Adrenal gland (tissue), 12 donors: Measurements from ENCODE around the gene MGARP. TPM values are rescaled to one million over a fixed set of nuclear protein-coding genes. Genes with fewer than 3 reads are reported as not detected.

Experiments used
- DNase-seq, 7 donors: peaks; one replicate each; pipeline ENCODE4 v3.0.0-alpha.2; 2019 to 2020
- H3K27ac ChIP-seq, 5 donors: fragments of 200-600 bp; sonication (generic) in 4 of 5; 1 replicate in 3 of 5; 2 replicates in 2 of 5; pipeline versions ENCODE4 v1.5.1 to v1.8.0; 2016 to 2020; ENCODE audit warnings: mild to moderate bottlenecking in 1 of 5
- H3K27me3 ChIP-seq: fragments of 200-600 bp; 2 replicates; pipeline ENCODE4 v1.8.0; 2021
- H3K36me3 ChIP-seq, 2 donors: fragments of 200-600 bp; replicated peaks in 1 of 2; 1 replicate in 1 of 2; 2 replicates in 1 of 2; pipeline versions ENCODE4 v1.5.1 to v1.8.0; 2018 to 2022
- H3K4me1 ChIP-seq, 2 donors: fragments of 200-600 bp; replicated peaks in 1 of 2; 1 replicate in 1 of 2; 2 replicates in 1 of 2; pipeline versions ENCODE4 v1.5.1 to v1.8.0; 2018 to 2021
- H3K4me3 ChIP-seq, 4 donors: fragments of 200-600 bp; sonication (generic) in 3 of 4; one replicate each; pipeline ENCODE4 v1.5.1; 2016 to 2018
- H3K9me3 ChIP-seq, 3 donors: fragments of 200-600 bp; sonication (generic) in 1 of 3; replicated peaks in 1 of 3; 1 replicate in 2 of 3; 2 replicates in 1 of 3; pipeline versions ENCODE4 v1.5.1 to v1.8.0; 2016 to 2021
- POLR2A ChIP-seq, 2 donors: fragments of 450-650 bp; IDR thresholded peaks; one replicate each; pipeline ENCODE4 v1.6.1; 2017; ENCODE audit warnings: antibody characterized with exemption in 2 of 2, mild to moderate bottlenecking in 2 of 2, moderate library complexity in 1 of 2
- WGBS, 4 donors: extraction: QIAGEN DNeasy Blood & Tissue Kit in 2 of 4; methylation state at CpG; one replicate each; pipeline versions ENCODE4 v1.1.5 to v1.1.7; 2013 to 2017; 5-methylcytosine and 5-hydroxymethylcytosine counted together
- intact Hi-C, 2 donors: fragments of 100-400 bp; cut with DNase I; formaldehyde crosslinking; loops; one replicate each; pipeline versions ENCODE4 v1.14.1 to v1.15.0; 2022 to 2023
- polyA plus RNA-seq, 3 donors: library from polyadenylated mRNA; stranded (reverse); fragments of 200-250 nt in 2 of 3; fragments of 350-450 nt in 1 of 3; fragmentation: Illumina TruSeq in 1 of 3; extraction: RNeasy Lipid Tissue Mini Kit (QIAGEN cat#74804) in 1 of 3; gene quantifications; one replicate each; pipeline ENCODE4 v1.2.3, GENCODE V29; 2013 to 2014
- total RNA-seq, 9 donors: library from RNA; depleted of rRNA in 4 of 9; stranded (reverse); fragments of >200 nt in 4 of 9; fragments of 120-200 nt in 1 of 9; fragmentation: NEBNext Ultra II Directional in 1 of 9; extraction: Animal tissue kit (Norgen Biotek cat#: 25700) in 1 of 9; gene quantifications; one replicate each; pipeline versions ENCODE4 v1.1.0 to v1.2.4, GENCODE V29; 2013 to 2023
- TF ChIP-seq, protein P1 (sequence below), 6 experiments: fragments of 450-650 bp in 4 of 6; fragments of 200-600 bp in 2 of 6; sonication (generic) in 1 of 6; IDR thresholded peaks; 1 replicate in 5 of 6; 2 replicates in 1 of 6; pipeline versions ENCODE4 v1.5.1 to v1.8.0; 2016 to 2021; ENCODE audit warnings: antibody characterized with exemption in 6 of 6, mild to moderate bottlenecking in 2 of 6, moderate library complexity in 1 of 6
- donor health status: healthy with polysubstance abuse.
- donor health status: Bipolar disorder and iron deficiency.
- donor health status: DM: yes; HTN: yes; CAD: no.
- donor health status: DM: no; HTN: no; CAD: no.
- donor health status: DM: no; HTN: no; CAD: no.
- donor health status: DM: yes; HTN: yes; CAD: no.

Gene MGARP
- total and polyA plus RNA-seq, 12 donors = 79.2 to 548 (median 238) TPM

DNA sequence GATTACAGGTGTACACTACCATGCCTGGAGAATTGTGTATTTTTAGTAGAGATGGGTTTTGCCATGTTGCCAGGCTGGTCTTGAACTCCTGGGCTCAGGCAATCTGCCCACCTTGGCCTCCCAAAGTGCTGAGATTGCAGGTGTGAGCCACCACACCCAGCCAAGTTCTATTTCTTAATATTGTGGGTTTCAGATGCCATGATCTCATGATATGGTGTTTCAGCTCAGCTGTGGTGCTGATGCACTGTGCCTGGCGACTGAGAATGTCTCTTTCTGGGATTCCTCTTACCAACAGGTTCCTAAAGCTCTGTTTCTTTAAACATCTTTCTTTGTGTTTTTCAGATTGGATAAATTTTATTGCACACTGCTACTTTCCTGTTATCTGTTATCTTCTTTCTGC is 39.5 kb upstream of the MGARP start:
- TF ChIP-seq POLR2A (IDR thresholded peaks at IDR 0.05) = no peak
- TF ChIP-seq, protein P1, sequence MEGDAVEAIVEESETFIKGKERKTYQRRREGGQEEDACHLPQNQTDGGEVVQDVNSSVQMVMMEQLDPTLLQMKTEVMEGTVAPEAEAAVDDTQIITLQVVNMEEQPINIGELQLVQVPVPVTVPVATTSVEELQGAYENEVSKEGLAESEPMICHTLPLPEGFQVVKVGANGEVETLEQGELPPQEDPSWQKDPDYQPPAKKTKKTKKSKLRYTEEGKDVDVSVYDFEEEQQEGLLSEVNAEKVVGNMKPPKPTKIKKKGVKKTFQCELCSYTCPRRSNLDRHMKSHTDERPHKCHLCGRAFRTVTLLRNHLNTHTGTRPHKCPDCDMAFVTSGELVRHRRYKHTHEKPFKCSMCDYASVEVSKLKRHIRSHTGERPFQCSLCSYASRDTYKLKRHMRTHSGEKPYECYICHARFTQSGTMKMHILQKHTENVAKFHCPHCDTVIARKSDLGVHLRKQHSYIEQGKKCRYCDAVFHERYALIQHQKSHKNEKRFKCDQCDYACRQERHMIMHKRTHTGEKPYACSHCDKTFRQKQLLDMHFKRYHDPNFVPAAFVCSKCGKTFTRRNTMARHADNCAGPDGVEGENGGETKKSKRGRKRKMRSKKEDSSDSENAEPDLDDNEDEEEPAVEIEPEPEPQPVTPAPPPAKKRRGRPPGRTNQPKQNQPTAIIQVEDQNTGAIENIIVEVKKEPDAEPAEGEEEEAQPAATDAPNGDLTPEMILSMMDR (IDR thresholded peaks at IDR 0.05) = no peak
- WGBS, 4 donors = 75 to 90% (median 82%) methylated on average over 1 of the region's 1 CpG
- Histone ChIP-seq H3K4me3 (no peak overlapping the region), H3K4me1 (peaks cover 14 to 36% of the 10 kb centered on the region in 2 donors), H3K27ac (no peak overlapping the region), H3K9me3 (no peaks in the 10 kb centered on the region), H3K27me3 (no peaks in the 10 kb centered on the region), H3K36me3 (no peaks in the 10 kb centered on the region)
- intact Hi-C loops = no loop called here
- DNase-seq = no peak

DNA sequence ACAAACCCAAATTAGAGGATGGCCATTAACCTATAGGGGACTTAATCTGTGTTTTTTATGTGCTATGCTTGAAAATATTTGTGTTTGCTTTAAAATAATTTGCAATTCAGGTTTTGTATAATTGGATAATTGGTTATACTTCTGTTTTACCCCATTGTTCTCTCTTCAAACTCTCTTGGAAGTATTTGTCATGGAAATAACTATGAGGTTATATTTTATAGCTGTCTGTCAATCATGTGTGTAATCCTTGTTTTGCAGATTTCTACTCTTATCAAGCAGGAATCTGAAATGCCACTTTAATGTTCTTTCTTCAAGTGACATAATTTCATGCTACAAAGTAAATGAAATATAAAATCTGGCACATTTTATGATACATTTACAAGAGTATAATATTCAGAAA is 37.6 kb upstream of the MGARP start:
- H3K4me1 ChIP-seq = peaks cover 10 to 38% of the 10 kb centered on the region in 2 donors
- intact Hi-C loops = no loop called here
- TF ChIP-seq, protein P1 (IDR thresholded peaks at IDR 0.05) = no peak
- TF ChIP-seq POLR2A (IDR thresholded peaks at IDR 0.05) = no peak

DNA sequence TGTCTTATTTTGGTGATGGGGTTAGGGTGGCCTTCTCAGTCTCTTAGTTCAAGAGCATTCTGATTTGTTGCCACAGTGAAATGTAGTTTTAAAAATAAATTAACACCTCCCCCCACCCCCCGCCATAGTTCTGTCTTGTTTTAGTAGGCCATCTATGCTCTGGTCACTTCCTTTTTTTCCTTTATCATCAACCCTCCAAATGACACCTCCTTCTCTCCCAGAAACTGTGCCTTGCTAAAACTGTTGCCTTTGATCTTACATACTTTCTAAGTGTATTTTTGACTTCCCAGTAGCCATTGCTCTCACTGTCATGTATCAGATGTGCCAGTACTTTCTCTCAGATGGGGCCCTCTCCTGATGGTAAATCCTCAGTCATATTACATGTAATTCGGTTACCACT is 36.7 kb upstream of the MGARP start:
- Histone ChIP-seq H3K9me3 (no peaks in the 10 kb centered on the region), H3K4me1 (peaks cover 19 to 47% of the 10 kb centered on the region in 2 donors), H3K27me3 (no peaks in the 10 kb centered on the region), H3K27ac (no peak overlapping the region), H3K36me3 (no peaks in the 10 kb centered on the region), H3K4me3 (no peak overlapping the region)
- TF ChIP-seq, protein P1 (IDR thresholded peaks at IDR 0.05) = no peak
- no peak for TF ChIP-seq POLR2A (IDR thresholded peaks at IDR 0.05)
- intact Hi-C loops = no loop called here
- DNase-seq = no peak
- WGBS, 4 donors = 88 to 96% (median 94%) methylated on average over 2 of the region's 2 CpGs

More for the DNA sequence above, 37.6 kb upstream of the MGARP start:
- Histone ChIP-seq H3K36me3 (no peaks in the 10 kb centered on the region), H3K4me3 (no peak overlapping the region), H3K27me3 (no peaks in the 10 kb centered on the region), H3K27ac (no peak overlapping the region), H3K9me3 (no peaks in the 10 kb centered on the region)
- no peak for DNase-seq

DNA sequence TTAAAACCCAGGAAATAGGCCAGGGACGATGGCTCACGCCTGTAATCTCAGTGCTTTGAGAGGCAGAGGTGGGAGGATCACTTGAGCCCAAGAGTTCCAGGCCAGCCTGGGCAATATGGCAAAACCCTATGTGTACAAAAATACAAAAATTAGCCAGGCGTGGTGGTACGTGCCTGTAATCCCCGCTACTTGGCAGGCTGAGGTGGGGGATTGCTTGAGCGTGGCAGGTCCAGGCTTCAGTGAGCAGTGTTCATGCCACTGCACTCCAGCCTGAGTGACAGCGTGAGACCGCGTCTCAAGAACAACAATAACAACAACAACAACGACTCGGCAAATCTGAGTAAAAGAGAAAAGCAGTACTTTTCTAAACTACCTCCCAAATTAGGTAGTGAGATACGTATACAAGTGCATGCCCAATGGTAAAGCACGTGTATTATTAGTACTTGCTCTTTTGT is 35.2 kb upstream of the MGARP start:
- WGBS, 4 donors = 57 to 74% (median 59%) methylated on average over 13 of the region's 13 CpGs
- peak in 6 of 7 donors; percentile 25 to 61 (median 50) for DNase-seq

More for the DNA sequence above, 35.2 kb upstream of the MGARP start:
- TF ChIP-seq POLR2A (IDR thresholded peaks at IDR 0.05) = no peak
- TF ChIP-seq, protein P1 (IDR thresholded peaks at IDR 0.05) = no peak
- Histone ChIP-seq H3K36me3 (no peaks in the 10 kb centered on the region), H3K4me3 (peak overlapping the region in 1 of 4 donors; percentile 25), H3K9me3 (no peaks in the 10 kb centered on the region), H3K4me1 (peaks cover 22 to 58% of the 10 kb centered on the region in 2 donors), H3K27ac (peak overlapping the region in 4 of 5 donors; percentile 4 to 78 (median 68)), H3K27me3 (no peaks in the 10 kb centered on the region)
- intact Hi-C loops = no loop called here
